SK-N-SH treated with all-trans-retinoic acid at 6 μM for 48 hours (cell line): ENCODE measurements around the gene CFAP65.

Experiments
- ARNTL ChIP-seq: fragments of 450-650 bp; formaldehyde crosslinking; IDR thresholded peaks from 2 replicates; pipeline ENCODE4 v1.5.0; 2020; ENCODE audit warnings: low read depth, mild to moderate bottlenecking, moderate library complexity, borderline replicate concordance
- BACH2 ChIP-seq: fragments of 250-450 bp; sonication (Bioruptor Pico); IDR thresholded peaks from 2 replicates; pipeline ENCODE4 v1.9.0; 2021; ENCODE audit warnings: mild to moderate bottlenecking, borderline replicate concordance
- ESRRG ChIP-seq: fragments of 250-450 bp; sonication (Bioruptor Pico); IDR thresholded peaks from 2 replicates; pipeline ENCODE4 v1.6.1; 2021; ENCODE audit warnings: mild to moderate bottlenecking
- PPARA ChIP-seq: fragments of 250-450 bp; sonication (Bioruptor Pico); IDR thresholded peaks from 2 replicates; pipeline ENCODE4 v1.5.0; 2020; ENCODE audit warnings: mild to moderate bottlenecking, borderline replicate concordance
- ZFP30 ChIP-seq: fragments of 450-650 bp; formaldehyde crosslinking; IDR thresholded peaks from 2 replicates; pipeline ENCODE4 v1.5.0; 2022; ENCODE audit warnings: mild to moderate bottlenecking, moderate library complexity
- ZNF8 ChIP-seq: fragments of 450-650 bp; formaldehyde crosslinking; IDR thresholded peaks from 2 replicates; pipeline ENCODE4 v1.5.0; 2020; ENCODE audit warnings: mild to moderate bottlenecking, moderate library complexity
- TF ChIP-seq, protein P1 (sequence below): fragments of 250-450 bp; sonication (Bioruptor Pico); IDR thresholded peaks from 2 replicates; pipeline ENCODE4 v1.5.1; 2021; ENCODE audit warnings: mild to moderate bottlenecking, moderate library complexity
- TF ChIP-seq, protein P2 (sequence below): fragments of 250-450 bp; sonication (Bioruptor Pico); IDR thresholded peaks from 2 replicates; pipeline ENCODE4 v1.5.1; 2020; ENCODE audit warnings: low read depth, mild to moderate bottlenecking, moderate library complexity
- TF ChIP-seq, protein P3 (sequence below): fragments of 250-450 bp; sonication (Bioruptor Pico); IDR thresholded peaks from 2 replicates; pipeline ENCODE4 v1.8.0; 2020; ENCODE audit warnings: mild to moderate bottlenecking, moderate library complexity, borderline replicate concordance

DNA sequence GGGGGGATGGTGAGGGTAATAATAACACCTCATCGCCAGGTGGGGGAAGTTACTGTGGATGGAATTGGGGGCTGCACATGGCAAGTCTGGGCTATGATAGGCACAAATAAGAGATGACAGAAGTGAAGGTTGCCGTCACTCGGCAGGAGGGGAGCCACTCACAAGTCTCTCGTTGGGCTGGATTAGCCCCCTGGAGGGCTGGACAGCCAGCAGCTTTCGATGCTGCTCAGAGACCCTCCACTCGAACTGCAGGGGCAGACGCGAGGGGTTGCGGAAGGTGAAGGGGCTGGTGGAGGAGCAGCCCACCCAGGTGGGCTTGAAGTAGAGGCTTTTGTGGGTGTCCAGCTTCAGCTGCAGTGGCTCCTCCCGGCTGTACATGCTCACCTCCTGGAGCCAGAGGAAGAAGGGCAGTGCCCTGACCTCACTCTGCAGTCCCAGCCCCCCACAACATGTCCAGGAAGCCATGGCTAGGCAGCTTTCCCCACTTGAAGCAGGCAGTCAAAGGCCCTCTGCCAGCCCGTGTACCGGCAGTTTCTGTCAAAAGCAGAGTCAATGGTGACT is 18.2 kb downstream of the CFAP65 start:
- no peak for TF ChIP-seq ARNTL (CRISPR knock-in tag)
- TF ChIP-seq, protein P1, sequence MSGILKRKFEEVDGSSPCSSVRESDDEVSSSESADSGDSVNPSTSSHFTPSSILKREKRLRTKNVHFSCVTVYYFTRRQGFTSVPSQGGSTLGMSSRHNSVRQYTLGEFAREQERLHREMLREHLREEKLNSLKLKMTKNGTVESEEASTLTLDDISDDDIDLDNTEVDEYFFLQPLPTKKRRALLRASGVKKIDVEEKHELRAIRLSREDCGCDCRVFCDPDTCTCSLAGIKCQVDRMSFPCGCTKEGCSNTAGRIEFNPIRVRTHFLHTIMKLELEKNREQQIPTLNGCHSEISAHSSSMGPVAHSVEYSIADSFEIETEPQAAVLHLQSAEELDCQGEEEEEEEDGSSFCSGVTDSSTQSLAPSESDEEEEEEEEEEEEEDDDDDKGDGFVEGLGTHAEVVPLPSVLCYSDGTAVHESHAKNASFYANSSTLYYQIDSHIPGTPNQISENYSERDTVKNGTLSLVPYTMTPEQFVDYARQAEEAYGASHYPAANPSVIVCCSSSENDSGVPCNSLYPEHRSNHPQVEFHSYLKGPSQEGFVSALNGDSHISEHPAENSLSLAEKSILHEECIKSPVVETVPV (CRISPR knock-in tag): no peak
- TF ChIP-seq, protein P2, sequence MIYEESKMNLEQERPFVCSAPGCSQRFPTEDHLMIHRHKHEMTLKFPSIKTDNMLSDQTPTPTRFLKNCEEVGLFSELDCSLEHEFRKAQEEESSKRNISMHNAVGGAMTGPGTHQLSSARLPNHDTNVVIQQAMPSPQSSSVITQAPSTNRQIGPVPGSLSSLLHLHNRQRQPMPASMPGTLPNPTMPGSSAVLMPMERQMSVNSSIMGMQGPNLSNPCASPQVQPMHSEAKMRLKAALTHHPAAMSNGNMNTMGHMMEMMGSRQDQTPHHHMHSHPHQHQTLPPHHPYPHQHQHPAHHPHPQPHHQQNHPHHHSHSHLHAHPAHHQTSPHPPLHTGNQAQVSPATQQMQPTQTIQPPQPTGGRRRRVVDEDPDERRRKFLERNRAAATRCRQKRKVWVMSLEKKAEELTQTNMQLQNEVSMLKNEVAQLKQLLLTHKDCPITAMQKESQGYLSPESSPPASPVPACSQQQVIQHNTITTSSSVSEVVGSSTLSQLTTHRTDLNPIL (CRISPR knock-in tag): no peak
- TF ChIP-seq ESRRG: no peak
- no peak for TF ChIP-seq ZNF8 (CRISPR knock-in tag)
- TF ChIP-seq ZFP30 (CRISPR knock-in tag): no peak
- TF ChIP-seq, protein P3, sequence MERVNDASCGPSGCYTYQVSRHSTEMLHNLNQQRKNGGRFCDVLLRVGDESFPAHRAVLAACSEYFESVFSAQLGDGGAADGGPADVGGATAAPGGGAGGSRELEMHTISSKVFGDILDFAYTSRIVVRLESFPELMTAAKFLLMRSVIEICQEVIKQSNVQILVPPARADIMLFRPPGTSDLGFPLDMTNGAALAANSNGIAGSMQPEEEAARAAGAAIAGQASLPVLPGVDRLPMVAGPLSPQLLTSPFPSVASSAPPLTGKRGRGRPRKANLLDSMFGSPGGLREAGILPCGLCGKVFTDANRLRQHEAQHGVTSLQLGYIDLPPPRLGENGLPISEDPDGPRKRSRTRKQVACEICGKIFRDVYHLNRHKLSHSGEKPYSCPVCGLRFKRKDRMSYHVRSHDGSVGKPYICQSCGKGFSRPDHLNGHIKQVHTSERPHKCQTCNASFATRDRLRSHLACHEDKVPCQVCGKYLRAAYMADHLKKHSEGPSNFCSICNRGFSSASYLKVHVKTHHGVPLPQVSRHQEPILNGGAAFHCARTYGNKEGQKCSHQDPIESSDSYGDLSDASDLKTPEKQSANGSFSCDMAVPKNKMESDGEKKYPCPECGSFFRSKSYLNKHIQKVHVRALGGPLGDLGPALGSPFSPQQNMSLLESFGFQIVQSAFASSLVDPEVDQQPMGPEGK: no peak
- no peak for TF ChIP-seq BACH2 (CRISPR knock-in tag)
- no peak for TF ChIP-seq PPARA (CRISPR knock-in tag)
